IMR-90 (cell line): Measurements from ENCODE around the gene ZDHHC16. TPM values are rescaled to one million over a fixed set of nuclear protein-coding genes. Genes with fewer than 3 reads are reported as not detected.

Experiments used
- ATAC-seq: fragments of 200-7000 bp; cut with Tn5 transposase; 2 replicates; pipeline ENCODE4 v1.9.1; 2020; ENCODE audit warnings: low read depth, mild to moderate bottlenecking, moderate library complexity
- BruUV-seq: library from RNA; stranded (reverse); fragments of 400-500 nt; replicated peaks from 2 replicates; lab custom pipeline; 2021; lab: Mats Ljungman, UMichigan
- CTCF ChIA-PET: fragments of 300-600 bp; formaldehyde crosslinking; extraction: SDS; loops from one replicate; lab custom pipeline; 2021; ENCODE audit warnings: antibody characterized with exemption; lab: Yijun Ruan, JAX
- POLR2A ChIA-PET: fragments of 300-600 bp; sonication (Branson Sonifier 250); formaldehyde crosslinking; loops from one replicate; lab custom pipeline; 2022; ENCODE audit warnings: antibody characterized with exemption; ENCODE audit not compliant: unreplicated experiment; lab: Charles Lee
- DNase-seq: peaks from one replicate; pipeline ENCODE4 v3.0.0; 2013
- H2AFZ ChIP-seq: replicated peaks from 2 replicates; pipeline ENCODE3; 2013; ENCODE audit warnings: low read length, mild to moderate bottlenecking; ENCODE audit not compliant: poor library complexity
- H2AK5ac ChIP-seq: 2 replicates; pipeline ENCODE4 v1.6.1; 2013; ENCODE audit warnings: low read depth, low read length, inconsistent platforms
- H2AK9ac ChIP-seq: replicated peaks from 2 replicates; pipeline ENCODE3; 2013; ENCODE audit warnings: mild to moderate bottlenecking, low read depth, low read length, moderate library complexity; ENCODE audit not compliant: poor library complexity
- H2BK120ac ChIP-seq: 2 replicates; pipeline ENCODE4 v1.6.1; 2013; ENCODE audit warnings: low read depth, low read length, inconsistent platforms
- H2BK15ac ChIP-seq: 3 replicates; pipeline ENCODE4 v1.6.1; 2013; ENCODE audit warnings: low read depth, low read length, inconsistent platforms
- H2BK20ac ChIP-seq: 2 replicates; pipeline ENCODE4 v1.6.1; 2013; ENCODE audit warnings: low read depth, mild to moderate bottlenecking, inconsistent platforms, low read length, moderate library complexity
- H2BK5ac ChIP-seq: 2 replicates; pipeline ENCODE4 v1.6.1; 2013; ENCODE audit warnings: mild to moderate bottlenecking, low read depth, low read length, inconsistent platforms; ENCODE audit not compliant: poor library complexity, severe bottlenecking
- H3K14ac ChIP-seq: replicated peaks from 2 replicates; pipeline ENCODE4 v1.6.1; 2013; ENCODE audit warnings: low read depth, low read length, inconsistent platforms
- H3K18ac ChIP-seq: 2 replicates; pipeline ENCODE4 v1.6.1; 2013; ENCODE audit warnings: low read depth, low read length, control low read depth
- H3K23ac ChIP-seq: 2 replicates; pipeline ENCODE4 v1.6.1; 2013; ENCODE audit warnings: low read depth, low read length, inconsistent platforms
- H3K27ac ChIP-seq: 2 replicates; pipeline ENCODE4 v1.5.1; 2013; ENCODE audit warnings: mild to moderate bottlenecking, control low read depth, low read length; ENCODE audit not compliant: insufficient read depth
- H3K27me3 ChIP-seq: 2 replicates; pipeline ENCODE4 v1.6.1; 2013; ENCODE audit warnings: low read length; ENCODE audit not compliant: control insufficient read depth, insufficient read depth
- H3K36me3 ChIP-seq: 2 replicates; pipeline ENCODE4 v1.6.1; 2013; ENCODE audit warnings: low read length, mixed read lengths; ENCODE audit not compliant: control insufficient read depth, insufficient read depth
- H3K4ac ChIP-seq: 2 replicates; pipeline ENCODE4 v1.6.1; 2013; ENCODE audit warnings: low read depth, low read length, inconsistent platforms
- H3K4me1 ChIP-seq: 2 replicates; pipeline ENCODE4 v1.6.1; 2013; ENCODE audit warnings: low read length, mixed read lengths; ENCODE audit not compliant: control insufficient read depth, insufficient read depth
- H3K4me2 ChIP-seq: 2 replicates; pipeline ENCODE4 v1.6.1; 2013; ENCODE audit warnings: low read depth, mild to moderate bottlenecking, control low read depth, low read length, moderate library complexity
- H3K4me3 ChIP-seq: 2 replicates; pipeline ENCODE4 v1.5.1; 2013; ENCODE audit warnings: low read depth, mild to moderate bottlenecking, control low read depth, low read length, moderate library complexity; ENCODE audit not compliant: insufficient read depth
- H3K56ac ChIP-seq: 2 replicates; pipeline ENCODE4 v1.6.1; 2013; ENCODE audit warnings: low read length, inconsistent platforms; ENCODE audit not compliant: insufficient read depth; ENCODE audit errors: extremely low read depth
- H3K79me1 ChIP-seq, 2 experiments: 2 replicates each; pipeline ENCODE4 v1.6.1; 2013; ENCODE audit warnings: low read length in 2 of 2, inconsistent platforms in 1 of 2, low read depth in 1 of 2
- H3K9ac ChIP-seq: 2 replicates; pipeline ENCODE4 v1.6.1; 2013; ENCODE audit warnings: low read depth, low read length, control low read depth
- H3K9me1 ChIP-seq: 2 replicates; pipeline ENCODE4 v1.6.1; 2013; ENCODE audit warnings: low read length, inconsistent platforms; ENCODE audit not compliant: insufficient read depth
- H3K9me3 ChIP-seq: 2 replicates; pipeline ENCODE4 v1.6.1; 2013; ENCODE audit warnings: low read length; ENCODE audit not compliant: control insufficient read depth, insufficient read depth
- H4K20me1 ChIP-seq: 2 replicates; pipeline ENCODE4 v1.6.1; 2013; ENCODE audit warnings: low read length, inconsistent platforms; ENCODE audit not compliant: insufficient read depth
- H4K5ac ChIP-seq: 2 replicates; pipeline ENCODE4 v1.6.1; 2013; ENCODE audit warnings: mild to moderate bottlenecking, low read depth, low read length, control low read depth
- H4K8ac ChIP-seq, 2 experiments: 2 replicates each; pipeline ENCODE4 v1.6.1; 2013; ENCODE audit warnings: low read depth in 2 of 2, low read length in 2 of 2, control low read depth in 1 of 2, inconsistent platforms in 1 of 2
- H4K91ac ChIP-seq: 2 replicates; pipeline ENCODE4 v1.6.1; 2013; ENCODE audit warnings: low read depth, low read length, inconsistent platforms; ENCODE audit not compliant: insufficient read depth
- MXI1 ChIP-seq: IDR thresholded peaks from 2 replicates; pipeline ENCODE4 v1.6.1; 2012; ENCODE audit warnings: low read depth, mild to moderate bottlenecking, low read length, moderate library complexity, borderline replicate concordance
- NFE2L2 ChIP-seq: fragments of 150-350 bp; IDR thresholded peaks from 2 replicates; pipeline ENCODE4 v1.6.1; 2016; ENCODE audit warnings: low read depth, mild to moderate bottlenecking, low read length
- POLR2A ChIP-seq: IDR thresholded peaks from 2 replicates; pipeline ENCODE4 v1.6.1; 2012; ENCODE audit warnings: mild to moderate bottlenecking, low read depth, low read length
- RAD21 ChIP-seq: IDR thresholded peaks from 2 replicates; pipeline ENCODE4 v1.6.1; 2012; ENCODE audit warnings: low read length, improper control_type of control experiment
- WGBS, 2 experiments: methylation state at CpG; one replicate each; pipeline versions ENCODE4 v1.1.5 to v1.1.7; 2013; ENCODE audit warnings: missing lambda C conversion rate in 2 of 2; ENCODE audit not compliant: insufficient read length in 1 of 2; ENCODE audit errors: extremely low coverage in 2 of 2; 5-methylcytosine and 5-hydroxymethylcytosine counted together
- dilution Hi-C: fragments of 300-500 bp; cut with HindIII; formaldehyde crosslinking; loops from one replicate; pipeline ENCODE4 v1.14.3; 2018; ENCODE audit warnings: low sequenced_read_pairs; ENCODE audit not compliant: unreplicated experiment
- in situ Hi-C: fragments of 300-500 bp; cut with MboI; formaldehyde crosslinking; loops from 3 replicates; pipeline ENCODE4 v1.14.3; 2019; ENCODE audit warnings: low sequenced_read_pairs, inconsistent platforms, mixed read lengths
- intact Hi-C: fragments of 100-400 bp; cut with micrococcal nuclease; formaldehyde crosslinking; loops from 2 replicates; pipeline ENCODE4 v1.10.0; 2022
- polyA plus RNA-seq, 3 experiments: library from polyadenylated mRNA; depleted of rRNA; stranded (reverse); fragments of >200 nt; gene quantifications; 2 replicates each; pipeline ENCODE4 v1.2.3, GENCODE V29; 2012; ENCODE audit warnings: low replicate concordance in 1 of 3
- total RNA-seq: library from RNA; depleted of rRNA; stranded (reverse); fragments of >200 nt; gene quantifications from 2 replicates; pipeline ENCODE4 v1.2.3, GENCODE V29; 2012
- TF ChIP-seq, protein P1 (sequence below): fragments of 150-350 bp; IDR thresholded peaks from 2 replicates; pipeline ENCODE4 v1.6.1; 2016; ENCODE audit warnings: low read depth, mild to moderate bottlenecking, low read length, moderate library complexity, borderline replicate concordance

The ZDHHC16 gene
- total and polyA plus RNA-seq, 2 of the 4 experiments (the other 2 are of a cell fraction) = 54.7 to 64.0 TPM

DNA sequence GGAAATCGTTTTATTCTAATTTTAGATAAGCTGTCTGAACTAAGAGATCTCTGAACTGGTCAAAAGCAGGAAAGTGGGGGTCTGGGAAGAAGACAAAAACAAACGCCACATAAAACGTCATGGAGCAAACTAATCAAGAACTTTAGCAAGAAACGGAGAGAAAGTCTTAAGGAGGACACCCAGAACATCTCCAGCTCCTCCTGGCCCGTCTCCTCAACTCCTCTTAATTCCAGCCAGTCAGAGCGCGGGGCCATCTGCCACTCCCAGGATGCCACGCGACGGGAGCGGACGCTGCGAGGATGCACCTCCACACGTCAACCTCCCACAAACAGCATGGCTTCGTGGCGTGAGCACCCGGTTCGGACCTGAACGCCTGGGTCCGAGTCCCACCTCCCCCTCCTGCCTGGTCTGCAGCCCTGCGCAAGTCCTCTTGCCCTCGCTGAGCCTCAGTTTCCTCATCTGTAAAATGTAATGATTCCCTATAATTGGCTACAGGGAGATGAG lies 51.6 kb downstream of the ZDHHC16 start:
- peak overlapping the region; percentile 95 for H2AFZ ChIP-seq
- ChIA-PET CTCF (interaction anchor here (0.6 kb wide), 1 partner anchor 19 kb away, joined by 3 read pairs; no protein-coding TSS in a partner anchor), POLR2A (interaction anchor here (0.6 to 1.0 kb wide), 3 partner anchors 24 to 55 kb away, joined by 3 to 6 read pairs (median 4); no protein-coding TSS in a partner anchor)
- H2BK20ac ChIP-seq = no peak overlapping the region
- peak overlapping the region; percentile 86 for H4K91ac ChIP-seq
- peak overlapping the region; percentile 68 to 85 for H4K8ac ChIP-seq
- dilution Hi-C loops = no loop called here
- H3K18ac ChIP-seq = peak overlapping the region; percentile 17; the same call in 1 of the 2 replicates
- intact Hi-C loops = loop anchor here (1.0 to 5.0 kb wide), 2 partner anchors 145 to 190 kb away; partner anchors contain the start of genes AVPI1 and PI4K2A
- TF ChIP-seq RAD21 = peak; percentile 5; the same call in 1 of the 2 replicates
- TF ChIP-seq POLR2A = peak; percentile 89
- TF ChIP-seq, protein P1, sequence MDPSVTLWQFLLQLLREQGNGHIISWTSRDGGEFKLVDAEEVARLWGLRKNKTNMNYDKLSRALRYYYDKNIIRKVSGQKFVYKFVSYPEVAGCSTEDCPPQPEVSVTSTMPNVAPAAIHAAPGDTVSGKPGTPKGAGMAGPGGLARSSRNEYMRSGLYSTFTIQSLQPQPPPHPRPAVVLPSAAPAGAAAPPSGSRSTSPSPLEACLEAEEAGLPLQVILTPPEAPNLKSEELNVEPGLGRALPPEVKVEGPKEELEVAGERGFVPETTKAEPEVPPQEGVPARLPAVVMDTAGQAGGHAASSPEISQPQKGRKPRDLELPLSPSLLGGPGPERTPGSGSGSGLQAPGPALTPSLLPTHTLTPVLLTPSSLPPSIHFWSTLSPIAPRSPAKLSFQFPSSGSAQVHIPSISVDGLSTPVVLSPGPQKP = no peak
- TF ChIP-seq NFE2L2 = no peak
- peak; percentile 98 for TF ChIP-seq MXI1
- peak overlapping the region; percentile 99 for H2AK5ac ChIP-seq
- H3K23ac ChIP-seq = peak overlapping the region; percentile 96
- no peaks in the 10 kb centered on the region for H3K9me3 ChIP-seq
- H4K20me1 ChIP-seq = peaks cover 60% of the 10 kb centered on the region
- H3K4me1 ChIP-seq = peaks cover 9% of the 10 kb centered on the region
- H2AK9ac ChIP-seq = peak overlapping the region; percentile 99
- H4K5ac ChIP-seq = peak overlapping the region; percentile 22
- H3K79me1 ChIP-seq = peaks cover 28 to 73% of the 10 kb centered on the region in 2 experiments
- peak overlapping the region; percentile 90 for H3K4me2 ChIP-seq
- peak overlapping the region; percentile 79 for H3K4me3 ChIP-seq
- peak overlapping the region; percentile 96 for H3K4ac ChIP-seq
- no peaks in the 10 kb centered on the region for H3K27me3 ChIP-seq
- H2BK5ac ChIP-seq = peak overlapping the region; percentile 87
- BruUV-seq = no TSS peak
- ATAC-seq (peak; percentile 38), DNase-seq (peak; percentile 74)
- 0% methylated on average over 2 of the region's 22 CpGs; no CpG with 5 or more reads in 1 of the 2 experiments for WGBS, 2 experiments
- H3K56ac ChIP-seq = peak overlapping the region; percentile 92
- peaks cover 22% of the 10 kb centered on the region for H3K9me1 ChIP-seq
- H2BK15ac ChIP-seq = peak overlapping the region; percentile 46; the same call in 1 of the 3 replicates
- peak overlapping the region; percentile 76 for H3K27ac ChIP-seq
- peaks cover 6% of the 10 kb centered on the region; the same call in 1 of the 2 replicates for H3K36me3 ChIP-seq
- H3K9ac ChIP-seq = peak overlapping the region; percentile 81
- in situ Hi-C loops = no loop called here
- peak overlapping the region; percentile 39; the same call in 1 of the 2 replicates for H2BK120ac ChIP-seq
- peak overlapping the region; percentile 93 for H3K14ac ChIP-seq
